GM12892 (cell line): ENCODE results near the gene KCTD2.

Source experiments
- POLR2A ChIP-seq: IDR thresholded peaks from 2 replicates; pipeline ENCODE4 v1.6.1; 2011; ENCODE audit warnings: low read depth, low read length, control low read depth
- POLR2AphosphoS5 ChIP-seq: IDR thresholded peaks from 2 replicates; pipeline ENCODE4 v1.6.1; 2011; ENCODE audit warnings: low read depth, low read length, control low read depth
- TAF1 ChIP-seq: IDR thresholded peaks from 2 replicates; pipeline ENCODE4 v1.6.1; 2011; ENCODE audit warnings: low read depth, mild to moderate bottlenecking, control low read depth, low read length, borderline replicate concordance

DNA sequence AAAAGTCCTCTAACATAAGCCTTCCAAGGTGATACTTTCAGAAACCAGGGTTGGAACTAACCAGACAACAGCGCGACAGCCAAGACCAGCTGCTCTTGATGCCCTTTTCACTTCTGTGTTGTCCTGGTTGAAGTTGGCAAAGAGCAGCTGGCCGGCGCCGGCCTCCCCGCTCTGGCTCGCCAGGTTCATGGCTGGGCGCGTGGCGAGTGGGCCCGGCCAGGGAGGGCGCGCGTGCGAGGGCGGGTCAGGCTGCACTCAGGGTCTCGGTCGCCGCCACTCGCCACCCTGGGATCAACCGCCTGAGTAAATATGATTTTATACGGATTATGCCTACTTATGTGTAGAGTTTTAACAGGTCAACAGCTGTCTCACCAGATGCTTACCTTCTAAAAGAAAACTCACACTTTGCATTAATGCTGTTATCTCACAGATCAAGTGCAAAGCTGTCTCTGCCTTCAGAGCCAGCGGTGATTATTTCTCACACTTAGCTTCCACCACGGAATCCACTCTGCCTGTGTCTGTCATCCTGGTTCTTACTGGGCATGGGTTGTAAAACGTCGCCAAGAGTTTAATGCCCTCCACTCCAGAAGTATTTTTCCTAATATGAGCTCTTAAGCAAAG is 13.5 kb downstream of the KCTD2 start:
- TF ChIP-seq POLR2AphosphoS5: no peak
- TF ChIP-seq POLR2A: no peak
- no peak for TF ChIP-seq TAF1
